GM19397 (cell line): ENCODE measurements around the gene CCDC71L.

Experiments used
- ATAC-seq: cut with Tn5 transposase; IDR thresholded peaks from one replicate; pipeline ENCODE4 v1.9.1; 2021; ENCODE audit warnings: mild to moderate bottlenecking, moderate library complexity; ENCODE audit not compliant: unreplicated experiment

Gene CCDC71L

GRCh38 chr7:106659166-106659962, 1.6 kb downstream of the CCDC71L start:
- no peak for ATAC-seq

DNA sequence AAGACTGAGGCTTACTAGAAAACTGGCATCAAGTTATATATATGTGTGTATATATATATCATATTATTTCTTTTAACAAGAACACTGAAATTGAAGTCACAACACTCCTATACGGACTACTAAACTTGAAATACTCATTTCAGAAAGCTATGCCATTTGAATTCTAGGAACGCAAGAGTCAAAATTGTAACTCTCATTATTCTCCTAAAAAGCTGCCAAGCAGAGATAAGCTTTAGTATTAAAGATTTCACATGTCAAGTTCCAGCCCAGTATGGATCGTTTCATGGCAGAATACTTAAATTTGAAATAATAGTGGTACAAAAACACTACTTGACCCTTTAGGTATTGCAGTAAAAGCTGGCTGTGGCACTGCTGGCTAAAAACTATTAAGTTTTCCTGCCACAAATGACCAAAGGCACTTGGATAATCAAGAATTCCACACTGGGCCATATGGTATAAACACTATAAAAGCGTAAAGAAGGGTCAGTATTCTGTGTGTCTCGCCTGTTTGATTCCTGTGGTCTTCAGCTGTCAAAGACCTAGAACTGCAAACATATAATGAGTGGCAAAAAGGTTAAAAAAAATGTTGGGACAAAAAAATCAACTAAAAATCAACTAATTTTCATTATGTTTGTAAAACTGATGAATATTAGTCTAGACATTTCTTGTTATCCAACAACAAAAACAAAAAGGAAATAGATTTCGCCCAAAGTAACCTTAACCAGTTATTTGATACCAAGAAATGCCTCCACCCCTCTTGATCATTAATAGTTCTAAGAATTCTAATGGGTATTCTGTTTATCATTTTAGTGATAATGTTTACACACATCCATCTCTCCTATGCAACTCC, 2.4 kb downstream of the CCDC71L start:
- no peak for ATAC-seq

DNA sequence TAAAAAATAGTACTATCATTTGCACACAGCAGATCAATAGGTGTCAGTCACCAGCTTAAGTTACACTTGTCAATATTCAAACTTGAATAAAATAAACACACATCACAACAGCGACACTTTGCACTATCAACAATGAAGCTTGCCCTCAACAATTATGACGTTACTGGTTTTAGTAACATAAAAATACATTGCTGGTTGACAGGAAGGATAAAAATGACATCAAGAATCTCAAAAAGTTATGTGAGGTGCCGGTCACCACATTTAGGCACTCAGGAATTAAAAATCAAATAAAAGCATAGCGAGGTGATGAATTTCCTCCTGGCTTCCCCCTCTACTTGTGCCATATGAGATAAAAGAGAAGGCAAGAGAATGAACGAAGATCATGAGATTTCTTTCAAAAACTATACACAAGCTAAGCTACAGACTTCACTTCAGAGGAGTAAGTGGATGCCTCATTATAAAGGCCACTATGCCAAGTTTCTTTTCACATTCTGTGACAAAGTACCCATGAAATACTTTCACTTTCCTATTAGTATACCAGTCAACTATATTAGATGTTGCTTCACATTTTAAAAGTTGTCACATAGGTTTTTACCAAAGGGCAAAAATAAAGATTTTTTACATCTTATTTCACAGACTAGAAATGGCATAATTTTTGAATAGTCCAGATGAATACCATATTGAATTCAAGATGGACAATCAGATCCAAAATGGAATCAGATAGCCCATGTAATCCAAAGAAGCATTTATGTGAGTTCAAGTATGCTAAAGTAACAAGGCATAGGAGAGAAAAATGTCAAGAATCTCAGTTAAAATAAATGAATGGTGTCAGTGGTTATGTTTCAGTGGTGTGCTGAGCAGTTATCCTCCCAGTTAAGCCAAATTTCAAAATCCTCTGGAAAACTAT, 3.6 kb downstream of the CCDC71L start:
- ATAC-seq: no peak

GRCh38 chr7:106655703-106656498, 5.1 kb downstream of the CCDC71L start:
- no peak for ATAC-seq

- no peak for ATAC-seq
Measured at GRCh38 chr7:106653488-106653887, 7.5 kb downstream of the CCDC71L start.

DNA sequence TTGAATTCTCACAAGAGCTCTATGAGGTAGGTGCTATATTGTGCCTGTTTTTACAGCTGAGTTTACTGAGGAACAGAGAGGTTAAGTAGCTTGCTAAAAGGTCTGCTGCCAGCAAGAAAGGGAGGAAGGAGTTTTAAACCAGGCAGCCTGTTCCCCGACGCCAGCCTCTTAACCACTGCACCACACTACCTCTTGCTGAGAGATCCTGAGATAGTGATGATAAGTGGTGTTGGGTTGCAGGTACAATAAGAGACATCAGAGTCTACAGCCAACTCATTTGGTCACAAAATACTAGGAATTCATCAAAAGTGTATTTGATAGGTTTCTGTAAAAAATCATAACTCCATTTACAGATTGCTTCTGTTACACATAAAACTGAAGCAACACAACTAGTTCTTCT, 8.0 kb downstream of the CCDC71L start:
- no peak for ATAC-seq

DNA sequence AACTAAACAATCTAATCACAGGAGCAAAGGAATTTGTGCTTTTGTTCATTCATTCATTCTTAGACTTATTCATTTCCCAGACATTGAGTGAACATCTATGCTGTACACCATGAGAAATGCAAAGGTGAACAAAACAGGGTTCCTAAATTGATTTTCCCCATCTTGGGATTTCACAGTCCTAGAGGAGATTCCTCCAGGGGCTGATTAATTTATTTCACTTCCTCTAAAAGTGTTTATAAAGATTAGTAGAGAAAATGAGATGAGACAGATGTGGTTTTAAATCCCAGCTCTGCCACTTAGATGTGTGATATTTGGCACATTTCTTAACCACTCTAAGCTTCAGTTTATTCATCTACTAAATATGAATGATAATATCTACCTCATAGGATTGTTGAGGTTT, 8.9 kb downstream of the CCDC71L start:
- ATAC-seq: no peak

DNA sequence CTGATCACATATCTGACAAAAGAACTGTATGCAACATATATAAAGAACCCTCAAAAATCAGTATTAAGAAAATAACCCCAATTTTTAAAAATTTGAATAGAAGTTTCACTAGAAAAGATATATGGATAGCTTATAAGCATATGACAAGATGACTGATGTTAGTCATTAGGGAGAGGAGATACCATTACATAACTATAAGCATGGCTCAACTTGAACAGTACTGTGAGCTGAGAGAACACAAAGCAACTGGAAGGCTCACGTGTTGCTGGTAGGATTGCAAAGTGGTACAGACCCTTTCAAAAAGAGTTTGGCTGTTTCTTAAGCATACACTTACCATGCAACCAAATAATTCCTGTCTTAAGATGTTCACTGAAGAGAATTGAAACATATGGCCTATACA, 14.7 kb downstream of the CCDC71L start:
- ATAC-seq: no peak

DNA sequence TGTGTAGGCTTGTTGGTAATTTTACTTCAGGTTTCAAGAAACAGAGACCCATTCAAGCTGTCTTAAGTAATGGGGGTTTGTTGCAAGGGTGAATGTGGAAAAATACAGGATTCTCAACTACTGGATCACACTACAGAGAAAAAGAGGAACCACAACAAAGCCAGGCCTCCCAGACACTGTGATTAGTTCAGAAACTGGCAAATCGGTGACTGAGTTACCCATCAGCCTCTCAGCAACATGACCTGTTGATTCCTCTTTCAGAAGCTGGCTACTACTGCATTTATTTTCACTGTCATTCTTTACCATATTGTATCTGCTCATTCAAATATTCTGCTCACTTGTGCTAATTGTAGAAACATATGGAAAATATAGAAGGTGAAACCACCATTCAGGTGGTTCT, 16.0 kb downstream of the CCDC71L start:
- no peak for ATAC-seq

- ATAC-seq: no peak
Measured at GRCh38 chr7:106643216-106644000, 17.6 kb downstream of the CCDC71L start.

- no peak for ATAC-seq
Measured at GRCh38 chr7:106641416-106641815, 19.5 kb downstream of the CCDC71L start.

DNA sequence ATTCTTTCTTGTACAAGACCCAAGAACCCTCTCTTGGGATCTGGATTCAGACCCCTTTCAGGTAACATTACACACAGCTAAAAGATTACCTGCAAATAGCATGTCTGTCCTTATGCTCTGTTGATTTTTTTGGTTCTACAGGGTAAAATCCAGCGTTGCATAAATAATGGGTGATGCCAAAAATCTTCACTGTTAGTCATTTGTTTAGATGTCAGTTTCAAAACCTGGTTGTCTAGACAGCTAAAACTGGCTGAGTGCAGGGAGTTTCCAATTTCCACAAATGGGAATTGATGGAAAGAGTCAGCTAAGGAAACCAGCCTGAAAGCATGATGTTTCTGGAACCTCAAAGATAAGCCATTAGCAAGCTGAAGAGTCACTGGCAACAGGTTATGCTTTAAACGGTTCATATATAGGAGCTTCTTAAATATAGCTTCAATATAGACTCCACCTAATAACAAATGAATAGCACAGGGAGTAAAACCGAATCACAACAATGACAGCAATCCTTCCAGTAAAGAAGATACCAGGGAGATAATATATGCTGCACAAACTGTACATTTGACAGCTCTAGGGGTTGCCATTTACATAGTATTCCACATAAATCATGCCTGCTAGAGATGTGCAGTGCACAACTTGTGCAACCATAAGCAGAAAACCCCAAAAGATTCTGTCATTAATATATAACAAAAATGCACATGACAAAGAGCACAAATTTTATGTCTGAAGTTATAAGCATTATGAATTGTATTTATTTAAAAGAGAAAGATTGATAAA, 20.4 kb downstream of the CCDC71L start:
- no peak for ATAC-seq

GRCh38 chr7:106639476-106640334, 21.3 kb downstream of the CCDC71L start:
- ATAC-seq: no peak

- ATAC-seq: no peak
Measured at GRCh38 chr7:106635411-106635810, 25.5 kb downstream of the CCDC71L start.

- no peak for ATAC-seq
Measured at GRCh38 chr7:106634958-106635357, 26.0 kb downstream of the CCDC71L start.

DNA sequence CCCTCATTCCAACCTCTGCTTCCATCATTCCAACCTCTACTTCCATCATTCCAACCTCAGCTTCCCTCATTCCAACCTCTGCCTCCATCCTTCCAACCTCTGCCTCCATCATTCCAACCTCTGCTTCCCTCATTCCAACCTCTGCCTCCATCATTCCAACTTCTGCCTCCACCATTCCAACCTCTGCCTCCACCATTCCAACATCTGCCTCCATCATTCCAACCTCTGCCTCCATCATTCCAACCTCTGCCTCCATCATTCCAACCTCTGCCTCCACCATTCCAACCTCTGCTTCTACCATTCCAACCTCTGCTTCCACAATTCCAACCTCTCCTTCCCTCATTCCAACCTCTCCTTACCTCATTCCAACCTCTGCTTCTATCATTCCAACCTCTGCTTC, 30.3 kb downstream of the CCDC71L start:
- no peak for ATAC-seq

- no peak for ATAC-seq
Measured at GRCh38 chr7:106629516-106629915, 31.4 kb downstream of the CCDC71L start.
